Tibial nerve (tissue), 4 donors: ENCODE measurements around the gene FNDC3B. TPM values are rescaled to one million over a fixed set of nuclear protein-coding genes. Genes with fewer than 3 reads are reported as not detected.
A peak's percentile ranks its signal among the peaks of the same experiment; 100 is the strongest.

ENCODE experiments used
- DNase-seq, 2 donors: peaks; one replicate each; pipeline ENCODE4 v3.0.0-alpha.2; 2019; ENCODE audit warnings: low spot score in 2 of 2
- H3K27ac ChIP-seq, 4 donors: fragments of 200-600 bp; sonication (generic) in 3 of 4; one replicate each; pipeline ENCODE4 v1.5.1; 2017 to 2019; ENCODE audit warnings: mild to moderate bottlenecking in 1 of 4
- H3K27me3 ChIP-seq, 2 donors: fragments of 200-600 bp; sonication (generic) in 1 of 2; one replicate each; pipeline versions ENCODE4 v1.5.1 to v1.6.0; 2017 to 2019
- H3K36me3 ChIP-seq, 3 donors: fragments of 200-600 bp; sonication (generic); one replicate each; pipeline ENCODE4 v1.5.1; 2018 to 2019
- H3K4me1 ChIP-seq, 4 donors: fragments of 200-600 bp; sonication (generic) in 3 of 4; one replicate each; pipeline ENCODE4 v1.5.1; 2017 to 2019
- H3K4me3 ChIP-seq, 4 donors: fragments of 200-600 bp; sonication (generic) in 3 of 4; one replicate each; pipeline ENCODE4 v1.5.1; 2017 to 2019; ENCODE audit warnings: mild to moderate bottlenecking in 1 of 4, moderate library complexity in 1 of 4
- H3K9me3 ChIP-seq, 4 donors: fragments of 200-600 bp; sonication (generic) in 3 of 4; one replicate each; pipeline ENCODE4 v1.5.1; 2017 to 2019
- CTCF ChIP-seq, 5 experiments: fragments of 200-600 bp in 3 of 5; fragments of 450-650 bp in 2 of 5; sonication (generic) in 3 of 5; IDR thresholded peaks; one replicate each; pipeline ENCODE4 v1.5.1; 2016 to 2019; ENCODE audit warnings: antibody characterized with exemption in 5 of 5, mild to moderate bottlenecking in 3 of 5, moderate library complexity in 2 of 5
- EP300 ChIP-seq, 2 donors: sonication (generic); formaldehyde crosslinking; IDR thresholded peaks; one replicate each; pipeline ENCODE4 v1.6.1; 2017; ENCODE audit warnings: antibody characterized with exemption in 2 of 2, mild to moderate bottlenecking in 1 of 2
- POLR2A ChIP-seq, 2 donors: fragments of 450-650 bp; IDR thresholded peaks; one replicate each; pipeline ENCODE4 v1.6.1; 2017; ENCODE audit warnings: antibody characterized with exemption in 2 of 2, mild to moderate bottlenecking in 2 of 2, moderate library complexity in 2 of 2
- WGBS, 2 donors: methylation state at CpG; one replicate each; pipeline ENCODE4 v1.1.5; 2018; 5-methylcytosine and 5-hydroxymethylcytosine counted together
- total RNA-seq, 4 donors: library from RNA; depleted of rRNA; stranded (reverse); fragments of >200 nt; gene quantifications; one replicate each; pipeline ENCODE4 v1.1.0, GENCODE V29; 2016

The FNDC3B gene
- total RNA-seq, 4 donors from 2014 or later = 87.5 to 106 (median 95.7) TPM

GRCh38 chr3:172110127-172110779 lies 70.9 kb downstream of the FNDC3B start:
- WGBS, 2 donors = 98 to 100% methylated on average over 3 of the region's 3 CpGs
- Histone ChIP-seq H3K4me1 (peaks cover 0 to 44% (median 22%) of the 10 kb centered on the region in 4 donors), H3K4me3 (no peak overlapping the region), H3K27me3 (no peaks in the 10 kb centered on the region), H3K36me3 (peaks cover 0 to 18% (median 0%) of the 10 kb centered on the region in 3 donors), H3K27ac (no peak overlapping the region), H3K9me3 (no peaks in the 10 kb centered on the region)
- no peak for DNase-seq
- TF ChIP-seq POLR2A (IDR thresholded peaks at IDR 0.05) (no peak), EP300 (IDR thresholded peaks at IDR 0.05) (no peak), CTCF (IDR thresholded peaks at IDR 0.05) (no peak)

- peaks cover 0 to 40% (median 18%) of the 10 kb centered on the region in 4 donors for H3K4me1 ChIP-seq
- no peak for DNase-seq
- no peaks in the 10 kb centered on the region for H3K27me3 ChIP-seq
- H3K27ac ChIP-seq = no peak overlapping the region
- TF ChIP-seq POLR2A (IDR thresholded peaks at IDR 0.05) = no peak
- TF ChIP-seq CTCF (IDR thresholded peaks at IDR 0.05) = no peak
- no peak for TF ChIP-seq EP300 (IDR thresholded peaks at IDR 0.05)
- 80 to 91% methylated on average over 1 of the region's 1 CpG for WGBS, 2 donors
- H3K36me3 ChIP-seq = peaks cover 0 to 27% (median 0%) of the 10 kb centered on the region in 3 donors
- H3K9me3 ChIP-seq = no peaks in the 10 kb centered on the region
- no peak overlapping the region for H3K4me3 ChIP-seq
Measured at GRCh38 chr3:172111163-172111562, 71.8 kb downstream of the FNDC3B start.

GRCh38 chr3:172112078-172112733 lies 72.8 kb downstream of the FNDC3B start:
- TF ChIP-seq POLR2A (IDR thresholded peaks at IDR 0.05) (no peak), EP300 (IDR thresholded peaks at IDR 0.05) (no peak), CTCF (IDR thresholded peaks at IDR 0.05) (no peak)
- no peak for DNase-seq
- Histone ChIP-seq H3K27ac (peak overlapping the region in 1 of 4 donors; percentile 13), H3K36me3 (peaks cover 0 to 34% (median 0%) of the 10 kb centered on the region in 3 donors), H3K4me1 (peaks cover 0 to 33% (median 16%) of the 10 kb centered on the region in 4 donors), H3K4me3 (no peak overlapping the region), H3K27me3 (no peaks in the 10 kb centered on the region), H3K9me3 (no peaks in the 10 kb centered on the region)
- WGBS, 2 donors = 91 to 92% methylated on average over 9 of the region's 9 CpGs

- TF ChIP-seq POLR2A (IDR thresholded peaks at IDR 0.05) = no peak
- no peak for TF ChIP-seq EP300 (IDR thresholded peaks at IDR 0.05)
- TF ChIP-seq CTCF (IDR thresholded peaks at IDR 0.05) = no peak
- Histone ChIP-seq H3K36me3 (peaks cover 0 to 34% (median 0%) of the 10 kb centered on the region in 3 donors), H3K27me3 (no peaks in the 10 kb centered on the region), H3K4me1 (peaks cover 0 to 28% (median 11%) of the 10 kb centered on the region in 4 donors), H3K4me3 (no peak overlapping the region), H3K27ac (peak overlapping the region in 1 of 4 donors; percentile 13), H3K9me3 (no peaks in the 10 kb centered on the region)
- no peak for DNase-seq
- 31 to 34% methylated on average over 5 of the region's 5 CpGs for WGBS, 2 donors
Measured at GRCh38 chr3:172112734-172113120, 73.3 kb downstream of the FNDC3B start.

GRCh38 chr3:172113710-172114109 lies 74.3 kb downstream of the FNDC3B start:
- no peaks in the 10 kb centered on the region for H3K9me3 ChIP-seq
- WGBS, 2 donors = 95 to 96% methylated on average over 5 of the region's 5 CpGs

More at GRCh38 chr3:172113710-172114109, 74.3 kb downstream of the FNDC3B start:
- no peak for TF ChIP-seq CTCF (IDR thresholded peaks at IDR 0.05)
- no peak for TF ChIP-seq POLR2A (IDR thresholded peaks at IDR 0.05)
- TF ChIP-seq EP300 (IDR thresholded peaks at IDR 0.05) = no peak
- DNase-seq = no peak
- H3K36me3 ChIP-seq = peaks cover 0 to 34% (median 0%) of the 10 kb centered on the region in 3 donors
- H3K4me3 ChIP-seq = no peak overlapping the region
- H3K27ac ChIP-seq = no peak overlapping the region
- no peaks in the 10 kb centered on the region for H3K27me3 ChIP-seq
- peaks cover 0 to 25% (median 2%) of the 10 kb centered on the region in 4 donors for H3K4me1 ChIP-seq
